HG03521 (cell line): ENCODE results near the gene COL13A1.

Experiments
- ATAC-seq: cut with Tn5 transposase; IDR thresholded peaks from one replicate; pipeline ENCODE4 v1.9.1; 2021; ENCODE audit warnings: mild to moderate bottlenecking, moderate library complexity; ENCODE audit not compliant: unreplicated experiment

The COL13A1 gene

DNA sequence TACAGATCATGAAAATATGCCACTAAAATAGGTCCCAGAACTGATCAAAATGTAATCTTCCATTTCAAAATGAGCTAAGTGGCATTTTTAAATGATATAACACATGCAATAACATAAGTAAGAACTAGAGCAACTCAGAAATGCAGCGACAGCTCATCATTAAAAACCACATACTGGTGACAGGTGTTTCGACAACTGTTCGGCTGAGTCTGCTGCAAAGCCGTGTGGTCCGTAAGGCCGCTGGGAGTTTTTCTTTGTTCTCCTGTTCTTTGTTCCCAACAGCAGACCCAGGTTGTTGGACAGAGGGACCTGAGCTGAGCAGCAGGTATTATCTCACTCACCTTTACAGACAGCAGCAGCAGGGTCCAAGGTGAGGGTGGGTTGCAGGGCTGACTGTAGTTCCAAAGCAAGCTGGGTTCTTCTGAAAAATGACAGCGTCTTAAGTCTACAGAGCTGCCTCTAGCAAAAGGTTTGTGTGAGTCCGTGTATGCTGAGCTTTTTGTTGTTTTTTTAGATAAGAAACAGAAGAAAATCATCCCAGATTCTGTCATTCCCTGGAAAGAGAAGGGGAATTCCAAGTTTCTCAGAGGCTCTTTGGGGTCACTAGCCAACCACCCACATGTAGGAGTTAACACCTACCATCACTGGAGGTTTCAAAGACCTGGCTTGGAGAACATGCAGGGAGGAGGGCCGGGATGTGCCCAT, 205.6 kb downstream of the COL13A1 start:
- ATAC-seq = no peak
